Stromal cell of bone marrow (primary cell): ENCODE results near the gene MIDN.
"Not testable (repeated sequence)": the region's sequence is repeated elsewhere in the genome, so short reads cannot be mapped to it uniquely, and the experiment has no call there.

Experiments
- DNase-seq: peaks from one replicate; pipeline ENCODE4 v3.0.0-alpha.2; 2012; ENCODE audit warnings: low read depth

MIDN gene

DNA sequence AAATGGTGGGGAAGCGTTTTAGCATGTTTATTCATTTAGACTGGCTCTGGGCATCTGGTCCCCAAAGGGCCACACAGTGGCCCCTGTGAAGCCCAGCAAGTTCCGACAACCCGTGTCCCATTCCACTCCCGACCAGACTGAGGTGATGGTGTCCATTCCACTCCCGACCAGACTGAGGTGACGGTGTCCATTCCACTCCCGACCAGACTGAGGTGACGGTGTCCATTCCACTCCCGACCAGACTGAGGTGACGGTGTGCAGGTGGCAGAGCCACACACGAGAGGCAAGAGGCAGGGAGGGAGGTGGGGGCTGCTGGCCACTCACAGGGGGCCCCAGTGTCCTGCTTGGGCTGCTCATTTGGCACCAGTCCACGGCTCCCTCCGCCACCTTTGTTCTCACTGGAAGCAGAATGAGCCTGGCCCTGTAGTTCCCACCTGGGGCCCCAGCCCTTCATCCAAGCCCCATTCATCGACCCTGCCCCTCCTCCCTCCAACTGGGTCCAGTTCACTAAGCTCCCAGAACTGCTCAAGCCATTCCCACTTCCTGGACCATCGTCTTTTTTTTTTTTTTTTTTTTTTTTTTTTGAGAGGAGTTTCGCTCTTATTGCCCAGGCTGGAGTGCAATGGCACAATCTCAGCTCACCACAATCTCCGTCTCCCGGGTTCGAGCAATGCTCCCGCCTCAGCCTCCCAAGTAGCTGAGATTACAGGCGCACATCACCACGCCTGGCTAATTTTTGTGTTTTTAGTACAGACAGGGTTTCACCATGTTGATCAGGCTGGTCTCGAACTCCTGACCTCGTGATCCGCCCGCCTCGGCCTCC is 1.9 kb upstream of the MIDN start:
- not testable (repeated sequence) for DNase-seq

GRCh38 chr19:1247748-1248138 is 640 bp upstream of the MIDN start:
- no peak for DNase-seq

DNA sequence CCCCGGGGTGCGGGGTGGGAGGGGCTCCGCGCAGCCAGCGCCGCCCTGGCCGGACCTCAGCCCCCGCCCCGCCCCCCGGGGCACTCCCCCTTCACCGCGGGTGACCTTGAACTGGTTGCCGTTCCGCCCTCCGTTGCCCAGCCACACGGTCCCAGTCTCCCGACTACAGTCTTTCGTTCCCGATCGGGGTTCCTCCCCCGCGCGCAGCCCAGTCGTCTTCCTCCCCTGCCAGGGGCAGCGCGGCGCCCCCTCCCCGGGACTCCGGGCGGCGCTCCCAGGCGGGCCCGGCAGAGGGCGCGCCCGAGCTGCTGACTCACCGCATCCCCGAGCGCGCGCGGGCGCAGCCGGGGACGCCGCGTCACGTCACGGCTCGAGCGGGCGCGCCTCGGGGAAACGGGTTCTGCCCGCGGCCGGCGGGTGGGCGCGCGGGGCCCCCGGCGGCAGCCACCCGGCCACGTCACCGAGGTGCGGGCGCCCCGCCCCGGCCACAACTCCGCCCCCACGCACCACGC is 459 bp downstream of the MIDN start:
- no peak for DNase-seq

DNA sequence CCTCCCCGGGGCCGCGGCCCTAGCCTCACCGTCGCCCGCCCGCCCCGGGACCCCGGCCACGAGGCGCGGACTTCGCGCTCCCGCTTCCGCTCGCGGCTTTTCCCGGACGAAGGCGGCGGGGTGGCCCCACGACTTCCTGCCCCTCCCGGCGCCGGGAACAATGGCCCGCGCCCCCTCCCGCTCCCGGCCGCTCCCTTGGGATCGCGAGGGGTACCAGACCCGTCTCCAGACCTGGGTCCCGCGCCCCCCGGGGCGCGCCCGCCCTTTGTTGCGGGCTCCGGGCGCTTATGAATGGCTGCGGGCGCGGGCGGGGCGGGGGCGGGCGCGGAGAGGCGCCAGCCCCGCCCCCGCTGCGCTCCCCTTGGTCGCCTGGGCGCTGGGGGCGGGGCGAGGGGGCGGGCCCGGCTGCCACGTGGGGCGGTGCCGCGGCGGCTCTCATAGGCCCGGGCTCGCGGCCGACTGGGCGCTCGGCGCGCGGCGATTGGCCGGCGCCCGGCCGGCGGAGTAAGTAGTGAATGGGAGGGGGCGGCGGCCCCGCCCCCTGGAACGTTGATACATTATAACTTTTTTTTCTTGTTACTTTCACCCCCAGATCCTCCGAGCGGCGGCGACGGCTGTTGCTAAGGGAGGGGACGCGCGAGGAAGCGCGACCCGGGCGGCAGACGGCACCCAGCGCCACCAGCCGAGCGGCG is 1.1 kb downstream of the MIDN start:
- peak; percentile 94 for DNase-seq

- no peak for DNase-seq
Observed at GRCh38 chr19:1249990-1250436, 1.6 kb downstream of the MIDN start.

DNA sequence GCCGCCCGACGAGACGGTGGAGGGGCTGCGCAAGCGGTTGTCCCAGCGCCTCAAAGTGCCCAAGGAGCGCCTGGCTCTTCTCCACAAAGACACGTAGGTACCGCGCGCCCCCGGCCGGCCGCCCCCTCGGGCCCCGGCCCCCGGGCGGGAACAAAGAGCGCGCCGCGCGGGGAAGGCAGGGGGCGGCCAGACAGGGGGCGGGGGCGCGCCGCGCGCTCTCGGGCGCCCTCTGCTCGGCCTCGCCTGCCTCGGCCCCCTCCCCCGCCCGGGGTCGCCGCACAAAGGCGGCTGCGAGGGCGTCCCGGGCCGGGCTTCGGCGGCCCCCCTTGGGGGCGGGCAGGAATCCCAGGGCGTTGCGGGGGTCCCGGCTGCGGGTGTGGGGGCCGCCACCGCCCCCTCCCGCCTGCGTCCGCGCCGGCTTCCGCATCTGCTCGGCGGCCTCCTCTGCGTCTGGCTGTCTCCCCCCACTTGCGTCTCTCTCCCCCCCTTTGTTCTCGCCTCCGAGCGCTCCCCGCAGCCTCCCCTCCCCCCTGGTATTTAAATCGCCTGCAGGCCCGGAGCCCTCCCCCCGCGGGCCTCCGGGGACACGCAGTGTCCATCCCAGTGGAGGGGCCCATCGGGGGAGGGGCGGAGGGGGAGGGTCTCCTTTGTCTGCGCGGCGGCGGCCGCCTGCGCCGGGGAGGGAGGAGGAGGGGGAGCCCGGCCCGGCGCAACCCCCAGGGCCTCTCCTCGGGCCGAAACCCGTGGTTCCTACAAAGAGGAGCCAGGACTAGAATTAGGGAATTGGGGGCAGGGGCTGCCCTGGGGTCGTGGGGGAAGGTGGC is 2.3 kb downstream of the MIDN start:
- no peak for DNase-seq

- no peak for DNase-seq
Observed at GRCh38 chr19:1251330-1252220, 3.2 kb downstream of the MIDN start.

DNA sequence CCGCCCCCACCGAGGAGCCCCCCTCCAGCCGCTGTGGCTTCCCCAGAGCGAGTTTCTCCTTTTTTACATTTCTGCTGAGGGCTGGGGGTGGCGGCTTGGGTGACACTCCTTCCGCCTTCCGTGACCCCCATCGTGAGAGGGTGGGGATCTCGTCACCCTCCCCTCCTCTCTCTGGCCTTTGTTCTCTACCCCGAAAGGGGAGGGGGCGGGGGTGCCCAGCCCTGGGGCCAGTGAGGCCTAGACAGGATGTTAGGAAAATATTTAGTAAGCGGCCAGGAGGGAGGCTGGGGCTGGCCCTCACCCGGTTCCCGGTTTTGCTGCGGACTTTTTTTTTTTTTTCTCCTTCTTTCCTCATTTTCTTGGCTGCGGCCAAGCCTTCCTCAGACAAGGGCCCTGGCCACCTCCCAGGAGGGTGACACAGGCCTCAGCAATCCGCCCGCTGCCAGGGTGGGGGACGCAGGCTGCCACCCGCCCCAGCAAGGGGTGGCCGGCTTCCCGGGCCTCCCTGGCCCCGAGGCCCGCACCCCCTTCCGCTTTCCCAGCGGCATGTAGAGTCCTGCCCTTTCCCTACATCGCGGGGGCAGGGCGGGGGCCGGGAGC is 3.9 kb downstream of the MIDN start:
- peak; percentile 93 for DNase-seq

GRCh38 chr19:1252821-1253513 is 4.6 kb downstream of the MIDN start:
- DNase-seq: peak; percentile 96

DNA sequence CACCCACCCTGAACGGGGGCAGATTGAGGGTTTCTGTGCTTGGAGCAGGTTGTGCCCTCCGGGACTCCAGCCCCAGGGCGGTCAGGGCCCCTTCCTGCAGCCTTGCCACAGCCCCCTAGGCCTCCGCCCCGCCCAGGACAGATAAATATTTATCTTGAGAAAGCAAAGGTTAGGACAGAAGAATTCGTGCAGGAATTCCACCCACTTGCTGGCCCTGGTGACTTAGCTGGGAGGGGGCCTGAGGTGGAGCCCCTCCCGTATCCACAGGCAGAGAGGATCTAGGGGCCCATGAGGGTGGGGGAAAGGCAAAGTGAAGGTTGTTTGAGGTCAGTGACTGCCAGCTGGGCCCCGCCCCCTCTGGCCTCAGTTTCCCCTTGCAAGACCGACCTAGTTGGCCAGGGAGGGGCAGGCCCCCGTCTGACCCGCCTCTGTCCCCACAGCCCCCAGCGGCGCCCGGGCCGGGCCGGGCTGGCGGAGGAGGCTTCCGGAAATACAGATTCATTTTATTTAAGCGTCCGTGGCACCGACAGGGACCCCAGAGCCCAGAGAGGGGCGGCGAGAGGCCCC is 5.2 kb downstream of the MIDN start:
- DNase-seq: no peak

- no peak for DNase-seq
Observed at GRCh38 chr19:1254081-1254527, 5.7 kb downstream of the MIDN start.

DNA sequence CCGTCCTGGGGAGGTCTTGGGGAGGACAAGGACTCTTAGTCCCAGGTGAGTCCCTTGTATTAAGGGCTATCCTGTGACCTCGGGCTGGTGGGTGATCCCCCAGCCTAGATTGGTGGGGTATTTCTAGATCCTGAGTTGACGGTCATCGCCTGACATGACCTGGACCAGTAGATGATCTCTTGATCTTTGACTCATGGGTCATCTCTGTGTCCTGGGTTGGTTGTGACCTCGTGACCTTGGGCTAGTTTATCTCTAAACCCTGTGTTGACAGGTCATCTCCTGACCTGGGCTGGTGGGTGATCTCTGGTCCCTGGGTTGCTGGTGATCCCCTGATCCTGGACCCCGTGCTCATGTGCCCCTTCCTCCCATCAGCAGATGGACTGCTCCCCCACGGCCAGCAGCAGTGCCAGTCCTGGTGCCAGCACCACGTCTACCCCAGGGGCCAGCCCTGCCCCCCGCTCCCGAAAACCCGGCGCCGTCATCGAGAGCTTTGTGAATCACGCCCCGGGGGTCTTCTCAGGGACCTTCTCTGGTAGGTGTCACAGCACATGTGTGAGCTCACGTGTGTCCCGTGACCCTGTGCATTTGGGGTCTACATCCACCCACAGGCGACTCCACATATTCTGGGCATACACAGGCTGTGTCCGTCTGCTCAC is 6.3 kb downstream of the MIDN start:
- no peak for DNase-seq

- no peak for DNase-seq
Observed at GRCh38 chr19:1255186-1256161, 7.1 kb downstream of the MIDN start.

DNA sequence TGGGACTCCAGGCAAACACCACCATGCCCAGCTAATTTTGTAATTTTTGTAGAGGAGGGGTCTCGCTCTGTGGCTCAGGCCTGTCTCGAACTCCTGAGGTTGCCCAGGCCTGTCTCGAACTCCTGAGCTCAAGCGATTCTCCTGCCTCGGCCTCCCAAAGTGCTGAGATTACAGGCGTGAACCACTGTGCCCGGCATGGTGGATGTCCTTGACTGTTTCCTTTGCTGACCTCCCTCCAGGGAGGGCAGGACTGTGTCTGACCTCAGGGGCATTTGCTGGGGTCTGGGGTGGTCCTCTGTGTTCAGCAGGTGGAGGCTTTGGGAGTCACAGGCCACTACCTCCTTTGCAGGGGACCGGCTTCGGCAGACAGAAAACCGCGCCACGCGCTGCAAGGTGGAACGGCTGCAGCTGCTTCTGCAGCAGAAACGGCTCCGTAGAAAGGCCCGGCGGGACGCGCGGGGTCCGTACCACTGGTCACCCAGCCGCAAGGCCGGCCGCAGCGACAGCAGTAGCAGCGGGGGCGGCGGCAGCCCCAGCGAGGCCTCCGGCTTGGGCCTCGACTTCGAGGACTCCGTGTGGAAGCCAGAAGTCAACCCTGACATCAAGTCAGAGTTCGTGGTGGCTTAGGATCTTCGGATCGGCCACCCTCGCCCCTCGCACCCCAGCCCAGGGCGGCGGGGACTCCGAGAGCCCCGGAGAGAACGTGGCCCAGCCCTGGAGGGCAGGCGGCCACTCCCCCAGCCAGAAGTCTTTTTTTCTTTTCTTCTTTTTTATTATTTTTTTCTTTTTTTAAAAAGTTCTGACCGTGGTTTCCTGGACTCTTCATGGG is 8.5 kb downstream of the MIDN start:
- no peak for DNase-seq

- no peak for DNase-seq
Observed at GRCh38 chr19:1257475-1258162, 9.2 kb downstream of the MIDN start.

DNA sequence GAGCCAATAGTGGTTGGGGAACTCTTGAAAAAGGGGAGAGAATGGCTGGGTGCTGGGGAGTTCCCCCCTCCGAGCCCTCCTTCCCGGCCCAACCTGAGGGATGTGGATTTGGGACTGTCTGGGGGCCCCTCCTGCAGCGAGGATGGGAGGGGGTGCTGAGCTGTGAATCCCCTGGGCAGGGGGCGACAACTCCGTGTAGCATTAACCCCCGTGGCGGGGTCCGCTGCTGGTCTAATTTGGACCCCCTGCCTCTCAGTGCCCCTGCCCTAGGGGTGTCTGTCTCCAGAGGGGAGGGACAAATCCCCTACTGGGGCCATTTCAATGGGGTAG is 9.7 kb downstream of the MIDN start:
- no peak for DNase-seq

- DNase-seq: no peak
Observed at GRCh38 chr19:1258707-1259205, 10.4 kb downstream of the MIDN start.
